OCI-LY1 (cell line): ENCODE results near the gene ARID3A.

Source experiments
- H2AFZ ChIP-seq: fragments of 200-600 bp; sonication (generic), shearing (Covaris generic); 2 replicates; pipeline ENCODE4 v1.6.0; 2014; ENCODE audit warnings: antibody characterized with exemption, mild to moderate bottlenecking, low read length
- H3F3A ChIP-seq: fragments of 200-600 bp; sonication (generic), shearing (Covaris generic); 2 replicates; pipeline ENCODE4 v1.6.0; 2014; ENCODE audit warnings: mild to moderate bottlenecking, antibody characterized with exemption, low read length, moderate library complexity; ENCODE audit not compliant: insufficient read depth
- H3K27ac ChIP-seq: fragments of 200-600 bp; sonication (generic); 2 replicates; pipeline ENCODE4 v1.5.1; 2014; ENCODE audit warnings: low read length, mixed run types, mild to moderate bottlenecking, low read depth; ENCODE audit not compliant: poor library complexity, severe bottlenecking
- H3K27me3 ChIP-seq: fragments of 200-600 bp; sonication (generic); 2 replicates; pipeline ENCODE4 v1.6.0; 2014; ENCODE audit warnings: antibody characterized with exemption, mild to moderate bottlenecking, low read length, moderate library complexity; ENCODE audit not compliant: insufficient read depth
- H3K36me3 ChIP-seq: fragments of 200-600 bp; sonication (generic); 2 replicates; pipeline ENCODE4 v1.6.1; 2014; ENCODE audit warnings: mild to moderate bottlenecking, antibody characterized with exemption, low read length, moderate library complexity, mixed read lengths; ENCODE audit not compliant: insufficient read depth
- H3K4me1 ChIP-seq: fragments of 200-600 bp; sonication (generic); 2 replicates; pipeline ENCODE4 v1.5.1; 2014; ENCODE audit warnings: mild to moderate bottlenecking, low read length, moderate library complexity; ENCODE audit not compliant: insufficient read depth, severe bottlenecking
- H3K4me2 ChIP-seq: fragments of 200-600 bp; sonication (generic), shearing (Covaris generic); 2 replicates; pipeline ENCODE4 v1.6.1; 2014; ENCODE audit warnings: low read length
- H3K4me3 ChIP-seq: fragments of 200-600 bp; sonication (generic); 2 replicates; pipeline ENCODE4 v1.5.1; 2014; ENCODE audit warnings: low read length, low read depth, mild to moderate bottlenecking, mixed read lengths; ENCODE audit not compliant: poor library complexity, severe bottlenecking
- H3K79me2 ChIP-seq: fragments of 200-600 bp; shearing (Covaris generic); 2 replicates; pipeline ENCODE4 v1.6.1; 2016; ENCODE audit warnings: mixed run types, low read length, mixed read lengths; ENCODE audit not compliant: insufficient read depth
- H3K9ac ChIP-seq: fragments of 200-600 bp; sonication (generic), shearing (Covaris generic); 2 replicates; pipeline ENCODE4 v1.6.1; 2014; ENCODE audit warnings: mild to moderate bottlenecking, low read length, mixed read lengths
- H3K9me2 ChIP-seq: fragments of 200-600 bp; sonication (generic), shearing (Covaris generic); 2 replicates; pipeline ENCODE4 v1.6.1; 2014; ENCODE audit warnings: low read depth, mild to moderate bottlenecking, low read length, mixed read lengths
- H3K9me3 ChIP-seq: fragments of 200-600 bp; shearing (Covaris generic); 2 replicates; pipeline ENCODE4 v1.6.1; 2014; ENCODE audit warnings: low read length, mixed read lengths
- H4K20me1 ChIP-seq: fragments of 200-600 bp; sonication (generic), shearing (Covaris generic); 2 replicates; pipeline ENCODE4 v1.6.0; 2016; ENCODE audit warnings: mild to moderate bottlenecking, low read length; ENCODE audit not compliant: insufficient read depth
- EZH2 ChIP-seq: fragments of 200-600 bp; sonication (generic), shearing (Covaris generic); IDR thresholded peaks from 2 replicates; pipeline ENCODE4 v1.8.0; 2017; ENCODE audit warnings: borderline replicate concordance, mixed run types, mild to moderate bottlenecking, antibody characterized with exemption, low read length, moderate library complexity, mixed read lengths
- TF ChIP-seq, protein P1 (sequence below): fragments of 200-600 bp; sonication (generic), shearing (Covaris generic); IDR thresholded peaks from 2 replicates; pipeline ENCODE4 v1.5.1; 2017; ENCODE audit warnings: mild to moderate bottlenecking, antibody characterized with exemption, low read length, moderate library complexity, mixed read lengths

ARID3A gene

DNA sequence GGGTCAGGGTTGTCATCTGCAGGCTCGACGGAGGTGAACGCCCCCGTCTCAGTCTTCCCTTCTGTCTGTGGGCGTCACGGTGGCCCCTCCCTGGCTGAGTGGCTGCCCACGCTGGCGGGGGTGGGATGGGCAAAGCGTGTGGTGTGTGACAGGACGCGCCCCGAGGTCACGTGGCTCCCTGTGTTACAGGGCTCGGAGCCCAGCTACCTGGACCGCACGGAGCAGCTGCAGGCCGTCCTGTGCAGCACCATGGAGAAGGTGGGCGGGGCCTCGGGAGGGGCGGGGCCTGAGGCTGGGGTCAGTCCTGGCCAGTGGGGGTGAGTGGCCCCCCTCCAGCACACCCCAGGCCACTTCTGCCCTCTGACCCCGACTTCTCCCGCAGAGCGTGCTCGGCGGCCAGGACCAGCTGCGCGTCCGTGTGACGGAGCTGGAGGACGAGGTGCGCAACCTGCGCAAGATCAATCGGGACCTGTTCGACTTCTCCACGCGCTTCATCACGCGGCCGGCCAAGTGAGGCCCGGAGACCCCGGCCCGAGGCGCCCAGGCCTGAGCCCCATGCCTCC is 68.1 kb downstream of the ARID3A start:
- Histone ChIP-seq H3K4me1 (no peaks in the 10 kb centered on the region), H3K9ac (no peak overlapping the region), H3F3A (no peaks in the 10 kb centered on the region), H3K36me3 (peaks cover 28% of the 10 kb centered on the region), H3K9me2 (no peaks in the 10 kb centered on the region), H3K27me3 (no peaks in the 10 kb centered on the region; the same call in 1 of the 2 replicates), H3K4me2 (no peak overlapping the region), H3K27ac (no peak overlapping the region), H3K9me3 (no peaks in the 10 kb centered on the region), H2AFZ (no peak overlapping the region), H3K4me3 (no peak overlapping the region), H4K20me1 (no peaks in the 10 kb centered on the region), H3K79me2 (no peaks in the 10 kb centered on the region)
- TF ChIP-seq EZH2 = no peak

GRCh38 chr19:994516-994915 is 68.7 kb downstream of the ARID3A start:
- Histone ChIP-seq H3K4me1 (no peaks in the 10 kb centered on the region), H3K36me3 (peaks cover 28% of the 10 kb centered on the region), H3K4me2 (no peak overlapping the region), H3K27me3 (no peaks in the 10 kb centered on the region; the same call in 1 of the 2 replicates), H3K9ac (no peak overlapping the region), H2AFZ (no peak overlapping the region), H3K4me3 (no peak overlapping the region), H3K9me2 (no peaks in the 10 kb centered on the region), H3F3A (no peaks in the 10 kb centered on the region), H3K9me3 (no peaks in the 10 kb centered on the region), H4K20me1 (no peaks in the 10 kb centered on the region), H3K27ac (no peak overlapping the region), H3K79me2 (no peaks in the 10 kb centered on the region)
- no peak for TF ChIP-seq EZH2
- TF ChIP-seq, protein P1, sequence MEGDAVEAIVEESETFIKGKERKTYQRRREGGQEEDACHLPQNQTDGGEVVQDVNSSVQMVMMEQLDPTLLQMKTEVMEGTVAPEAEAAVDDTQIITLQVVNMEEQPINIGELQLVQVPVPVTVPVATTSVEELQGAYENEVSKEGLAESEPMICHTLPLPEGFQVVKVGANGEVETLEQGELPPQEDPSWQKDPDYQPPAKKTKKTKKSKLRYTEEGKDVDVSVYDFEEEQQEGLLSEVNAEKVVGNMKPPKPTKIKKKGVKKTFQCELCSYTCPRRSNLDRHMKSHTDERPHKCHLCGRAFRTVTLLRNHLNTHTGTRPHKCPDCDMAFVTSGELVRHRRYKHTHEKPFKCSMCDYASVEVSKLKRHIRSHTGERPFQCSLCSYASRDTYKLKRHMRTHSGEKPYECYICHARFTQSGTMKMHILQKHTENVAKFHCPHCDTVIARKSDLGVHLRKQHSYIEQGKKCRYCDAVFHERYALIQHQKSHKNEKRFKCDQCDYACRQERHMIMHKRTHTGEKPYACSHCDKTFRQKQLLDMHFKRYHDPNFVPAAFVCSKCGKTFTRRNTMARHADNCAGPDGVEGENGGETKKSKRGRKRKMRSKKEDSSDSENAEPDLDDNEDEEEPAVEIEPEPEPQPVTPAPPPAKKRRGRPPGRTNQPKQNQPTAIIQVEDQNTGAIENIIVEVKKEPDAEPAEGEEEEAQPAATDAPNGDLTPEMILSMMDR = no peak

DNA sequence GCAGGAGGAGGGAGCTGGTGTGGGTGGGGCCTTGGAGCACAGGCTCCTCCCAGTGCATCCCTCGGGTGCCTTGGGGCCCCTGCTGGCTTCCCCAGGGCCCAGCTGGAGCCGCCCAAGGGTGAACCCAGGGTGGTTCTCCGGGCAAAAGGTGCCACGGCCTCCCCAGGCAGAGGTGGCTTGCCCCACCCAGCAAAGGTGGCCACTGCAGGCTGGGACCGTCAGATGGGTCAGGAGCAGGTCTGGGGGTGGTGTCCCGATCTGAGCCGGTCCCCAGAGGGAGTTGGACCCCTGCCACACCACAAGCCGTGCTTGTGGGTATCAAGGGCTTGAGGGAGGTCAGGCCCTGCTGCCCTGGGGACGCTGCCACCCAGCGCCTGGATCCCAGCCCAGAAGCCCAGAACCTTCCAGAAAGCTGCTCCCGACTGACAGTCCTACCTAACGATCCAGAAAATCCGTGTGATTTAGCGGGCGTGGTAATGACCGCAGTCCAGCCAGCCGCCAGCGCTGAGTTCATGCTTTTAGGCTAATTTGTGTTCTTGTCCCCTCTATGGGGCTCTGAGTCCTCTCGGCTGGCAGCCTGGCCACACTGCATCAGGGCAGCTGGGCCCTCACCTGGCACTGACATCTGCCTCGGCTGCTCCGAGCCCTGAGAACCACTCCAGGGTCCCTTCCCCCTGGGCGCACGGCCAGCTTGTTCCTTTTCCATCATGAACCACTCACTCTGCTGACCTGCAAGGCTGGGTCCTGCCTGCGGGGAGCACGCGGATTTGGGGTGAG is 69.4 kb downstream of the ARID3A start:
- H3K4me2 ChIP-seq = no peak overlapping the region

More for the DNA sequence above, 69.4 kb downstream of the ARID3A start:
- H3K27me3 ChIP-seq = no peaks in the 10 kb centered on the region; the same call in 1 of the 2 replicates
- H3K9me3 ChIP-seq = no peaks in the 10 kb centered on the region
- H3K4me3 ChIP-seq = no peak overlapping the region
- no peak overlapping the region for H3K9ac ChIP-seq
- H3K36me3 ChIP-seq = peaks cover 25% of the 10 kb centered on the region
- TF ChIP-seq, protein P1 = no peak
- TF ChIP-seq EZH2 = no peak
- H2AFZ ChIP-seq = no peak overlapping the region
- no peak overlapping the region for H3K27ac ChIP-seq
- no peaks in the 10 kb centered on the region for H4K20me1 ChIP-seq
- no peaks in the 10 kb centered on the region for H3K79me2 ChIP-seq
- no peaks in the 10 kb centered on the region for H3F3A ChIP-seq
- H3K9me2 ChIP-seq = no peaks in the 10 kb centered on the region
- H3K4me1 ChIP-seq = no peaks in the 10 kb centered on the region
